Measurements from ENCODE around the gene SLC1A2.

- TF ChIP-seq ZC3H10 (CRISPR knock-in tag; IDR thresholded peaks at IDR 0.05), result no peak
- no peak for TF ChIP-seq ZNF565 (CRISPR knock-in tag; conservative IDR thresholded peaks at IDR 0.05; ENCODE audit: low read depth)
- TF ChIP-seq TSHZ2 (CRISPR knock-in tag; IDR thresholded peaks at IDR 0.05), result no peak
These were observed 214.7 kb downstream of the SLC1A2 start for GRCh38 chr11:35204614-35205013.

All from SK-N-SH treated with all-trans-retinoic acid at 6 μM for 48 hours (cell line).